Loucy (cell line): Measurements from ENCODE around the gene NECTIN2.
"Not testable (repeated sequence)": the region's sequence is repeated elsewhere in the genome, so short reads cannot be mapped to it uniquely, and the experiment has no call there.

Experiments
- H2AFZ ChIP-seq: fragments of 200-600 bp; sonication (generic); 2 replicates; pipeline ENCODE4 v1.6.0; 2016; ENCODE audit warnings: antibody characterized with exemption, mild to moderate bottlenecking, low read length, moderate library complexity
- H3F3A ChIP-seq: fragments of 200-600 bp; 2 replicates; pipeline ENCODE4 v1.6.0; 2016; ENCODE audit warnings: antibody characterized with exemption, low read depth, mild to moderate bottlenecking
- H3K27me3 ChIP-seq: fragments of 200-600 bp; sonication (generic); 2 replicates; pipeline ENCODE4 v1.6.1; 2014; ENCODE audit warnings: low read length, mild to moderate bottlenecking; ENCODE audit not compliant: insufficient read depth, poor library complexity, severe bottlenecking
- H3K36me3 ChIP-seq: fragments of 200-600 bp; sonication (generic); 2 replicates; pipeline ENCODE4 v1.6.1; 2016; ENCODE audit warnings: low read length; ENCODE audit not compliant: insufficient read depth
- H3K4me1 ChIP-seq: fragments of 200-600 bp; sonication (generic); 2 replicates; pipeline ENCODE4 v1.5.1; 2014; ENCODE audit warnings: low read length, mild to moderate bottlenecking; ENCODE audit not compliant: insufficient read depth, poor library complexity, severe bottlenecking
- H3K4me2 ChIP-seq: fragments of 200-600 bp; sonication (generic); 2 replicates; pipeline ENCODE4 v1.6.0; 2014; ENCODE audit warnings: antibody characterized with exemption, low read length, low read depth, mild to moderate bottlenecking; ENCODE audit not compliant: poor library complexity, severe bottlenecking
- H3K4me3 ChIP-seq: fragments of 200-600 bp; sonication (generic); 2 replicates; pipeline ENCODE4 v1.5.1; 2014; ENCODE audit warnings: low read length, mild to moderate bottlenecking, mixed read lengths; ENCODE audit not compliant: poor library complexity, severe bottlenecking
- H3K79me2 ChIP-seq: fragments of 200-600 bp; sonication (generic); 2 replicates; pipeline ENCODE4 v1.6.1; 2014; ENCODE audit warnings: low read length; ENCODE audit not compliant: insufficient read depth
- H3K9ac ChIP-seq: fragments of 200-600 bp; sonication (generic); 2 replicates; pipeline ENCODE4 v1.6.0; 2014; ENCODE audit warnings: mild to moderate bottlenecking, low read depth, low read length, moderate library complexity; ENCODE audit not compliant: poor library complexity, severe bottlenecking
- H3K9me2 ChIP-seq: fragments of 200-600 bp; sonication (generic); replicated peaks from 2 replicates; pipeline ENCODE4 v1.6.1; 2016; ENCODE audit warnings: low read depth, low read length, mixed read lengths
- H3K9me3 ChIP-seq: fragments of 200-600 bp; sonication (generic); 2 replicates; pipeline ENCODE4 v1.6.1; 2014; ENCODE audit warnings: mild to moderate bottlenecking, antibody characterized with exemption, low read length, low read depth; ENCODE audit not compliant: insufficient read depth
- H4K20me1 ChIP-seq: fragments of 200-600 bp; sonication (generic); 2 replicates; pipeline ENCODE4 v1.6.0; 2014; ENCODE audit warnings: antibody characterized with exemption, low read length, mild to moderate bottlenecking; ENCODE audit not compliant: insufficient read depth, poor library complexity, severe bottlenecking
- CTCF ChIP-seq: fragments of 200-600 bp; sonication (generic); conservative IDR thresholded peaks from 2 replicates; pipeline ENCODE4 v1.5.1; 2014; ENCODE audit warnings: mild to moderate bottlenecking, antibody characterized with exemption, low read length
- EZH2phosphoT487 ChIP-seq: fragments of 200-600 bp; IDR thresholded peaks from 2 replicates; pipeline ENCODE4 v1.6.1; 2018; ENCODE audit warnings: antibody characterized with exemption, mild to moderate bottlenecking, moderate library complexity, borderline replicate concordance

NECTIN2 gene

DNA sequence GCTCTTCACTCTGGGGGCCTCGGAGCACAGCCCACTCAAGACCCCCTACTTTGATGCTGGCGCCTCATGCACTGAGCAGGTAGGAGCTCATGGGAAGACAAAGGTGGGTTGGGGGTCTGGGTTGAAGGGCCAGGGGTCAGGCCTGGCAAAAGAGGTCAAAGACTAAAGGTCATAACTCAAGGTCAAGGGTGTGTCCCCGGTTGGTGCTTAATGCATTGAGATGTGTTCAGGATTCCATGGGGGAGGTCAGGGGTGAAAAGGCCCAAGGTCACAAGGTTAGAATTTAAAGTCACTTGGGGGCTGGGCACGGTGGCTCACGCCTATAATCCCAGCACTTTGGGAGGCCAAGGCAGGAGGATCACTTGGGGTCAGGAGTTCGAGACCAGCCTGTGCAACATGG is 40.0 kb downstream of the NECTIN2 start:
- H3K9ac ChIP-seq = no peak overlapping the region
- H3K4me2 ChIP-seq = no peak overlapping the region
- H3F3A ChIP-seq = no peaks in the 10 kb centered on the region
- no peaks in the 10 kb centered on the region for H3K9me3 ChIP-seq
- TF ChIP-seq CTCF (no peak), EZH2phosphoT487 (no peak)
- no peak overlapping the region for H2AFZ ChIP-seq
- no peaks in the 10 kb centered on the region for H4K20me1 ChIP-seq
- H3K27me3 ChIP-seq = no peaks in the 10 kb centered on the region
- H3K4me1 ChIP-seq = peaks cover 6% of the 10 kb centered on the region
- H3K9me2 ChIP-seq = no peaks in the 10 kb centered on the region
- no peak overlapping the region for H3K4me3 ChIP-seq
- H3K79me2 ChIP-seq = no peaks in the 10 kb centered on the region
- no peaks in the 10 kb centered on the region for H3K36me3 ChIP-seq

GRCh38 chr19:44887648-44888047 is 41.6 kb downstream of the NECTIN2 start:
- H3F3A ChIP-seq = no peaks in the 10 kb centered on the region
- H2AFZ ChIP-seq = no peak overlapping the region
- H3K27me3 ChIP-seq = no peaks in the 10 kb centered on the region
- H4K20me1 ChIP-seq = peaks cover 11% of the 10 kb centered on the region
- H3K36me3 ChIP-seq = no peaks in the 10 kb centered on the region
- H3K4me2 ChIP-seq = no peak overlapping the region
- peaks cover 14% of the 10 kb centered on the region for H3K79me2 ChIP-seq
- no peak overlapping the region for H3K9ac ChIP-seq
- no peaks in the 10 kb centered on the region for H3K9me2 ChIP-seq
- H3K4me3 ChIP-seq = no peak overlapping the region
- H3K9me3 ChIP-seq = no peaks in the 10 kb centered on the region
- peaks cover 18% of the 10 kb centered on the region for H3K4me1 ChIP-seq
- no peak for TF ChIP-seq CTCF

- Histone ChIP-seq H3K79me2 (peaks cover 21% of the 10 kb centered on the region), H3K4me1 (peaks cover 24% of the 10 kb centered on the region), H4K20me1 (peaks cover 15% of the 10 kb centered on the region)
- H3K4me3 ChIP-seq, H3K9me2 ChIP-seq, H2AFZ ChIP-seq, H3K9ac ChIP-seq, H3K27me3 ChIP-seq, H3K9me3 ChIP-seq, H3K36me3 ChIP-seq, H3K4me2 ChIP-seq, H3F3A ChIP-seq: not testable (repeated sequence)
Measured at GRCh38 chr19:44888335-44888734, 42.2 kb downstream of the NECTIN2 start.

GRCh38 chr19:44889830-44890365 is 43.8 kb downstream of the NECTIN2 start:
- Histone ChIP-seq H3K9me3 (no peaks in the 10 kb centered on the region), H4K20me1 (peaks cover 15% of the 10 kb centered on the region), H3K27me3 (no peaks in the 10 kb centered on the region), H3K79me2 (peaks cover 33% of the 10 kb centered on the region), H3K4me1 (peaks cover 24% of the 10 kb centered on the region), H3K4me3 (peak overlapping the region; percentile 70), H2AFZ (peak overlapping the region; percentile 29), H3K4me2 (peak overlapping the region; percentile 74), H3K9ac (peak overlapping the region; percentile 64), H3F3A (no peaks in the 10 kb centered on the region), H3K36me3 (peaks cover 15% of the 10 kb centered on the region; the same call in 1 of the 2 replicates), H3K9me2 (no peaks in the 10 kb centered on the region)
- TF ChIP-seq CTCF = no peak
